GM21360 (cell line): Measurements from ENCODE around the gene TRMT6.
A peak's percentile ranks its signal among the peaks of the same experiment; 100 is the strongest.

ENCODE experiments used
- ATAC-seq: cut with Tn5 transposase; IDR thresholded peaks from one replicate; pipeline ENCODE4 v1.9.1; 2021; ENCODE audit warnings: mild to moderate bottlenecking, moderate library complexity; ENCODE audit not compliant: unreplicated experiment

The TRMT6 gene

GRCh38 chr20:5949943-5950270 is 426 bp downstream of the TRMT6 start:
- no peak for ATAC-seq

GRCh38 chr20:5947276-5947675 is 3.1 kb downstream of the TRMT6 start:
- ATAC-seq = no peak

GRCh38 chr20:5945963-5946362 is 4.4 kb downstream of the TRMT6 start:
- ATAC-seq = no peak

GRCh38 chr20:5938456-5939029 is 11.8 kb downstream of the TRMT6 start:
- ATAC-seq = no peak

GRCh38 chr20:5936238-5936637 is 14.1 kb downstream of the TRMT6 start:
- no peak for ATAC-seq

- ATAC-seq = no peak
Observed at GRCh38 chr20:5935384-5935783, 14.9 kb downstream of the TRMT6 start.

- ATAC-seq = peak; percentile 57
Observed at GRCh38 chr20:5933802-5934436, 16.4 kb downstream of the TRMT6 start.

GRCh38 chr20:5932796-5933195 is 17.5 kb downstream of the TRMT6 start:
- ATAC-seq = no peak

GRCh38 chr20:5931411-5931810 is 18.9 kb downstream of the TRMT6 start:
- ATAC-seq = no peak

- ATAC-seq = no peak
Observed at GRCh38 chr20:5928836-5929715, 21.3 kb downstream of the TRMT6 start.

GRCh38 chr20:5927749-5928462 is 22.4 kb downstream of the TRMT6 start:
- no peak for ATAC-seq

GRCh38 chr20:5925551-5925950 is 24.8 kb downstream of the TRMT6 start:
- ATAC-seq = no peak

- no peak for ATAC-seq
Observed at GRCh38 chr20:5923493-5923892, 26.8 kb downstream of the TRMT6 start.

GRCh38 chr20:5920581-5920980 is 29.8 kb downstream of the TRMT6 start:
- no peak for ATAC-seq

- no peak for ATAC-seq
Observed at GRCh38 chr20:5919626-5920544, 30.4 kb downstream of the TRMT6 start.

- no peak for ATAC-seq
Observed at GRCh38 chr20:5918856-5919625, 31.3 kb downstream of the TRMT6 start.

GRCh38 chr20:5914859-5915258 is 35.5 kb downstream of the TRMT6 start:
- no peak for ATAC-seq

- ATAC-seq = no peak
Observed at GRCh38 chr20:5913166-5913565, 37.2 kb downstream of the TRMT6 start.

GRCh38 chr20:5910186-5910585 is 40.1 kb downstream of the TRMT6 start:
- no peak for ATAC-seq

- no peak for ATAC-seq
Observed at GRCh38 chr20:5908981-5909380, 41.4 kb downstream of the TRMT6 start.
